Keratinocyte (primary cell): Measurements from ENCODE around the gene CYP2R1.
"Not testable (repeated sequence)": the region's sequence is repeated elsewhere in the genome, so short reads cannot be mapped to it uniquely, and the experiment has no call there.

Experiments used
- CTCF ChIP-seq, 3 experiments: IDR thresholded peaks in 1 of 3; conservative IDR thresholded peaks in 1 of 3; optimal IDR thresholded peaks in 1 of 3; 2 replicates in 2 of 3; 3 replicates in 1 of 3; pipeline versions ENCODE3 to v1.5.1; 2011; ENCODE audit warnings: low read length in 3 of 3, mild to moderate bottlenecking in 3 of 3, moderate library complexity in 2 of 3, control low read depth in 1 of 3, inconsistent platforms in 1 of 3; ENCODE audit not compliant: insufficient read depth in 2 of 3; ENCODE audit errors: extremely low read depth in 1 of 3
- EZH2 ChIP-seq: IDR thresholded peaks from one replicate; pipeline ENCODE4 v1.6.1; 2012; ENCODE audit warnings: inconsistent platforms, mild to moderate bottlenecking, low read length, moderate library complexity

GRCh38 chr11:14883683-14884082 lies 8.3 kb downstream of the CYP2R1 start:
- not testable (repeated sequence) for TF ChIP-seq EZH2; CTCF (optimal IDR thresholded peaks at IDR 0.05 in 1 of 3, IDR thresholded peaks at IDR 0.05 in 1 of 3, conservative IDR thresholded peaks at IDR 0.05 in 1 of 3; ENCODE audit: extremely low read depth in 1 of 3, insufficient read depth in 2 of 3, low read length in 3 of 3)
